CD8-positive, alpha-beta memory T cell (primary cell): ENCODE measurements around the gene MED16. TPM values are rescaled to one million over a fixed set of nuclear protein-coding genes. Genes with fewer than 3 reads are reported as not detected.
"Not testable (repeated sequence)": the region's sequence is repeated elsewhere in the genome, so short reads cannot be mapped to it uniquely, and the experiment has no call there.

Source experiments
- CTCF ChIA-PET: fragments of 350-600 bp; sonication (Branson Sonifier 250); formaldehyde crosslinking; loops from one replicate; lab custom pipeline; 2021; ENCODE audit warnings: antibody characterized with exemption; lab: Charles Lee
- POLR2A ChIA-PET: fragments of 350-600 bp; sonication (Branson Sonifier 250); formaldehyde crosslinking; loops from one replicate; lab custom pipeline; 2021; ENCODE audit warnings: antibody characterized with exemption; lab: Charles Lee
- DNase-seq, 5 donors: peaks; one replicate each; pipeline versions ENCODE4 v3.0.0 to v3.0.0-alpha.2; 2020 to 2022; ENCODE audit warnings: mixed read lengths in 1 of 5
- H3K27ac ChIP-seq: one replicate; pipeline ENCODE4 v1.7.0; 2013; ENCODE audit warnings: low read depth, mild to moderate bottlenecking, low read length, moderate library complexity
- H3K27me3 ChIP-seq: 2 replicates; pipeline ENCODE4 v1.7.0; 2013; ENCODE audit warnings: low read length, mild to moderate bottlenecking; ENCODE audit not compliant: insufficient read depth, poor library complexity, severe bottlenecking
- H3K36me3 ChIP-seq: 2 replicates; pipeline ENCODE4 v1.7.0; 2013; ENCODE audit warnings: mild to moderate bottlenecking, low read length, moderate library complexity; ENCODE audit not compliant: insufficient read depth
- H3K4me1 ChIP-seq: 2 replicates; pipeline ENCODE4 v1.7.0; 2013; ENCODE audit warnings: mild to moderate bottlenecking, low read length, moderate library complexity; ENCODE audit not compliant: insufficient read depth
- H3K4me3 ChIP-seq: 2 replicates; pipeline ENCODE4 v1.7.0; 2013; ENCODE audit warnings: mild to moderate bottlenecking, low read length
- H3K9me3 ChIP-seq: 2 replicates; pipeline ENCODE4 v1.7.0; 2013; ENCODE audit warnings: mild to moderate bottlenecking, low read length
- H3K27ac Mint-ChIP-seq, 8 donors: one replicate each; pipeline ENCODE4 v1.8.0; 2020 to 2021; ENCODE audit warnings: mixed read lengths in 8 of 8, mild to moderate bottlenecking in 6 of 8, inconsistent platforms in 3 of 8, moderate library complexity in 3 of 8
- H3K27me3 Mint-ChIP-seq, 2 donors: one replicate each; pipeline ENCODE4 v1.8.0; 2020 to 2021; ENCODE audit warnings: mixed read lengths in 2 of 2, mild to moderate bottlenecking in 1 of 2, moderate library complexity in 1 of 2
- H3K36me3 Mint-ChIP-seq, 3 donors: one replicate each; pipeline ENCODE4 v1.8.0; 2020 to 2021; ENCODE audit warnings: mixed read lengths in 3 of 3, inconsistent platforms in 1 of 3, mild to moderate bottlenecking in 1 of 3
- H3K4me1 Mint-ChIP-seq, 3 donors: one replicate each; pipeline ENCODE4 v1.8.0; 2020 to 2021; ENCODE audit warnings: mixed read lengths in 3 of 3, inconsistent platforms in 1 of 3, mild to moderate bottlenecking in 1 of 3
- H3K4me3 Mint-ChIP-seq, 7 donors: one replicate each; pipeline ENCODE4 v1.8.0; 2020 to 2021; ENCODE audit warnings: mixed read lengths in 7 of 7, mild to moderate bottlenecking in 6 of 7, moderate library complexity in 4 of 7, inconsistent platforms in 2 of 7
- H3K9me3 Mint-ChIP-seq, 5 donors: one replicate each; pipeline ENCODE4 v1.8.0; 2020 to 2022; ENCODE audit warnings: mixed read lengths in 5 of 5, mild to moderate bottlenecking in 3 of 5, moderate library complexity in 2 of 5, inconsistent platforms in 1 of 5
- polyA plus RNA-seq: library from polyadenylated mRNA; unstranded; fragments of 300-500 nt; fragmentation: Illumina TruSeq; gene quantifications from one replicate; pipeline ENCODE4 v1.2.3, GENCODE V29; 2021
- total RNA-seq, 2 experiments: library from RNA; stranded (reverse); gene quantifications; one replicate each; pipeline ENCODE4 v1.2.3, GENCODE V29; 2021

Gene MED16
- total and polyA plus RNA-seq, 3 experiments from 2014 or later: 57.4 to 109 (median 59.4) TPM

- Mint-ChIP-seq H3K4me1 (peaks cover 21 to 61% (median 22%) of the 10 kb centered on the region in 3 donors), H3K27ac (peak overlapping the region in 6 of 8 donors; percentile 61 to 98 (median 78)), H3K36me3 (peaks cover 0 to 42% (median 2%) of the 10 kb centered on the region in 3 donors), H3K4me3 (peak overlapping the region; percentile 78 to 92 (median 84))
- Histone ChIP-seq H3K36me3 (peaks cover 10% of the 10 kb centered on the region), H3K27ac (peak overlapping the region; percentile 69), H3K4me1 (peaks cover 12% of the 10 kb centered on the region)
- H3K4me3 ChIP-seq, H3K9me3 Mint-ChIP-seq, H3K27me3 ChIP-seq, DNase-seq, H3K9me3 ChIP-seq, H3K27me3 Mint-ChIP-seq: not testable (repeated sequence)
- POLR2A ChIA-PET: interaction anchor here (2.0 to 5.3 kb wide), 3 partner anchors 11 to 28 kb away, joined by 9 to 77 read pairs (median 22); no protein-coding TSS in a partner anchor
- CTCF ChIA-PET: interaction anchor here (2.0 to 2.7 kb wide), 2 partner anchors 18 to 28 kb away, joined by 25 to 26 read pairs; no protein-coding TSS in a partner anchor
These were observed 1.4 kb downstream of the MED16 start for GRCh38 chr19:891421-892200.

DNA sequence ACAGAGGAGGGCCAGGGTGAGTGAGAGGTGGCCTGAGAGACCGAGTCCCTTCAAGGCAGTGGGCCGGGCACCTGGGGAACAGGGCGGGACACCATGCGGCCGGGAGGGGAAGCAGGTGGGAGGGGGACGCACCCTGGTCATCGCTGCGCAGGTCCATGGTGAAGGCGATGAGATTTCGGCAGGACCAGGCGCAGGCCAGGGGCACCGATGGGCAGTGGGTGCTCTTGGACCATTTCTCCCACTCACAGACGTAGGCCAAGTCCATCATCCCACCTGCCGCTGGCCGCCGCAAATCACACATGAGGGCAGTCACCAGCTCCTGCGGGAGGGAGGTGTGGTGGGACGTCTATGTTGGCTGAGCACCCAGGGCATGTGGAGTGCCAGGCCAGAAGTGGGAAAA lies 2.2 kb downstream of the MED16 start:
- POLR2A ChIA-PET: no interaction called here
- H3K4me1 ChIP-seq: peaks cover 12% of the 10 kb centered on the region
- no peak overlapping the region for H3K4me3 ChIP-seq
- peaks cover 14% of the 10 kb centered on the region for H3K36me3 ChIP-seq
- no peak overlapping the region for H3K27ac ChIP-seq
- Mint-ChIP-seq H3K36me3 (peaks cover 0 to 39% (median 0%) of the 10 kb centered on the region in 3 donors), H3K4me1 (peaks cover 21 to 58% (median 22%) of the 10 kb centered on the region in 3 donors), H3K27me3 (peaks cover 0 to 7% of the 10 kb centered on the region in 2 donors), H3K27ac (peak overlapping the region in 5 of 8 donors; percentile 22 to 84 (median 61)), H3K4me3 (peak overlapping the region; percentile 47 to 86 (median 73)), H3K9me3 (peaks cover 0 to 2% (median 0%) of the 10 kb centered on the region in 5 donors)
- DNase-seq: no peak
- CTCF ChIA-PET: no interaction called here
- H3K27me3 ChIP-seq: no peaks in the 10 kb centered on the region
- no peaks in the 10 kb centered on the region for H3K9me3 ChIP-seq

DNA sequence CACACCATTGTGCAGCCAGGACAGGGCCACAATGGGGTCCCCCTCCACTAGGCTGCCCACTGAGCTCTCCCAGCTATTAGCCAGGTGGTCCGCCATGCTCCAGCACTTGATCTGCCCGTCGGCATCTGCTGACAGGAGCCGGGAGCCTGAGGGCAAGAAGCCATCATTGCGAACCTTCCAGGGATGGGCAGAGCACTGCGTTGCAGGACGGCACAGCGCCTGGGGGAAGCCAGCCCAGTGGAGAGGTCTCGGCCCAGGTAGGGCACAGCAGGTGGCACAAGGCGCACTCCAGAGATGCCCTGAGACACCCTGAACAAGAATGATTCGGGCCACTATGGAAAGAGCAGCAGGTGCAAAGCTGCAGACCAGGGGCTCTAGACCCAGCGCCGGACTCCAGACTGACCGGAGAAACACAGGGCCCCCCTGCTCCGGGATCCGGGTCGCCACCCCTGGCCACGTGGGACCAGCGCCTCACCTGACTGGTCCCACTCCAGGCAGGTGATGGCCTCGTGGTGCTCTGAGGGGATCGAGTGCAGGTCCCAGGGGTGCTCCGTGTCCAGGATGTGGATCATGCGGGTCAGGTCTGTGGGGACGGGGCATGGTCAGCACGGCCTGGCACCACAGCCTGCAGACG lies 3.2 kb downstream of the MED16 start:
- Histone ChIP-seq H3K27me3 (no peaks in the 10 kb centered on the region), H3K4me1 (peaks cover 9% of the 10 kb centered on the region), H3K4me3 (no peak overlapping the region), H3K27ac (no peak overlapping the region), H3K9me3 (no peaks in the 10 kb centered on the region), H3K36me3 (peaks cover 14% of the 10 kb centered on the region)
- Mint-ChIP-seq H3K9me3 (peaks cover 0 to 2% (median 0%) of the 10 kb centered on the region in 5 donors), H3K27ac (peak overlapping the region in 3 of 8 donors; percentile 52 to 94 (median 72)), H3K4me3 (peak overlapping the region in 6 of 7 donors; percentile 11 to 81 (median 60)), H3K4me1 (peaks cover 16 to 54% (median 20%) of the 10 kb centered on the region in 3 donors), H3K36me3 (peaks cover 0 to 44% (median 0%) of the 10 kb centered on the region in 3 donors), H3K27me3 (peaks cover 0 to 7% of the 10 kb centered on the region in 2 donors)
- CTCF ChIA-PET: no interaction called here
- POLR2A ChIA-PET: interaction anchor here (0.7 to 2.2 kb wide), 3 partner anchors 17 to 543 kb away, joined by 3 to 9 read pairs (median 5); no protein-coding TSS in a partner anchor
- DNase-seq: no peak

DNA sequence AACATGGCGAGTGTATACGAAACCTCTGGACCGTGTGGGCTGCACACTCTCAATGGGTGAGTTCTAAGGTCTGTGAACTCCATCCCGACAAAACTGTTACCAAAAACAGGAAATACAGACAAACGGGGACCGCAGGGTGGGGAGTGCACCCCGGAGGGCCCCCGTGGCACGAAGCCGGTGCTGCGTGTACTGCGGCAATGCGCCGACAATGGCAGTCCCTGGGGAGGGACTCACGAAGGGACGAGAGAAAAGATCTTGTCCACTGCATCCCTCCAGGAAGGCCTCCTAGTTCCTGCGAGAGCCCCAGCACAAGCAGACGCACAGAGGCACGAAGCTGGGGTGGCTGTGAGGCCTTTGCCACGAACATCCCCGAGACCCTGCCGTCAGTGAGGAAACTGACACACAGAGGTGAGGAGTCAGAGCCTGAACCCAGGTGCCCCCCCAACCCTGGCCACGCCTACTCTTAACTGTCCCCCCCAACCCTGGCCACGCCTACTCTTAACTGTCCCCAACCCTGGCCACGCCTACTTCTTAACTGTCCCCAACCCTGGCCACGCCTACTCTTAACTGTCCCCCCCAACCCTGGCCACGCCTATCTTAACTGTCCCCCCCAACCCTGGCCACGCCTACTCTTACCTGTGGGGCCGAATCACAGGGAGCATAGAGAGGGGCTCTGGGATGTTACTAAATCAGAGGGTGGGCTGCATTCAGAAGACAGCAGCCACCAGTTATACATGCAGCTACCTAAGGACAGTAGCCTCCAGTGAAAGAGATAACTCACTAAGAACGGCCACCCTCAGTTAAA lies 4.2 kb downstream of the MED16 start:
- Histone ChIP-seq H3K9me3 (no peaks in the 10 kb centered on the region), H3K4me3 (no peak overlapping the region), H3K4me1 (peaks cover 9% of the 10 kb centered on the region), H3K27ac (no peak overlapping the region), H3K27me3 (no peaks in the 10 kb centered on the region), H3K36me3 (peaks cover 14% of the 10 kb centered on the region)
- POLR2A ChIA-PET: interaction anchor here (0.6 to 2.2 kb wide), 7 partner anchors 10 to 181 kb away, joined by 3 to 10 read pairs (median 4); no protein-coding TSS in a partner anchor
- H3K9me3 Mint-ChIP-seq: peaks cover 0 to 2% (median 0%) of the 10 kb centered on the region in 5 donors
- peaks cover 14 to 49% (median 20%) of the 10 kb centered on the region in 3 donors for H3K4me1 Mint-ChIP-seq
- H3K36me3 Mint-ChIP-seq: peaks cover 0 to 51% (median 0%) of the 10 kb centered on the region in 3 donors
- peak overlapping the region in 4 of 7 donors; percentile 72 to 81 (median 75) for H3K4me3 Mint-ChIP-seq
- DNase-seq: peak in 3 of 5 donors; percentile 53 to 82 (median 78)
- CTCF ChIA-PET: interaction anchor here (0.9 to 1.1 kb wide), 3 partner anchors 8 to 93 kb away, joined by 3 read pairs; no protein-coding TSS in a partner anchor
- peaks cover 0 to 7% of the 10 kb centered on the region in 2 donors for H3K27me3 Mint-ChIP-seq
- H3K27ac Mint-ChIP-seq: peak overlapping the region in 6 of 8 donors; percentile 33 to 95 (median 90)

DNA sequence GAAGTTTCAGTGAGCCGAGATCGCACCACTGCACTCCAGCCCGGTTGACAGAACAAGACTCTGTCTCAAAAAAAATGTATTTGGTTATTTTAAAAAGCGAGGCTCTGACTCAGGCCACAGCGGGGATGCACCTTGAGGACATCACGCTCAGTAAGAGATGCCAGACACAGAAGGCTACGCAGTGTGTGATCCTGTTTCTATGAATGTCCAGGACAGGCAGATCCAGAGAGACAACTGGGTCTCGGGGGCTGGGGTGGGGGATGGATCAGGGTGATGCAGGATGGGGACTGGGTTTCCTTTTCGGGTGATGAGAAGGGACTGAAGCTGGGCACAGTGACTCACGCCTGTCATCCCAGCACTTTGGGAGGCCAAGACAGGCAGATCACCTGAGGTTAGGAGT lies 5.4 kb downstream of the MED16 start:
- Mint-ChIP-seq H3K4me1 (peaks cover 5 to 40% (median 14%) of the 10 kb centered on the region in 3 donors), H3K4me3 (peak overlapping the region in 2 of 7 donors; percentile 6 to 16), H3K27ac (peak overlapping the region in 3 of 8 donors; percentile 42 to 95 (median 94)), H3K27me3 (peaks cover 0 to 2% of the 10 kb centered on the region in 2 donors), H3K9me3 (no peaks in the 10 kb centered on the region), H3K36me3 (peaks cover 0 to 53% (median 0%) of the 10 kb centered on the region in 3 donors)
- no peaks in the 10 kb centered on the region for H3K9me3 ChIP-seq
- H3K27me3 ChIP-seq: no peaks in the 10 kb centered on the region
- no peak overlapping the region for H3K27ac ChIP-seq
- ChIA-PET CTCF (interaction anchor here (1.0 to 1.1 kb wide), 2 partner anchors 9 to 23 kb away, joined by 3 read pairs; no protein-coding TSS in a partner anchor), POLR2A (interaction anchor here (1.2 to 2.2 kb wide), 3 partner anchors 13 to 22 kb away, joined by 3 to 10 read pairs (median 5); no protein-coding TSS in a partner anchor)
- peaks cover 9% of the 10 kb centered on the region for H3K4me1 ChIP-seq
- DNase-seq: no peak
- no peak overlapping the region for H3K4me3 ChIP-seq
- peaks cover 14% of the 10 kb centered on the region for H3K36me3 ChIP-seq

DNA sequence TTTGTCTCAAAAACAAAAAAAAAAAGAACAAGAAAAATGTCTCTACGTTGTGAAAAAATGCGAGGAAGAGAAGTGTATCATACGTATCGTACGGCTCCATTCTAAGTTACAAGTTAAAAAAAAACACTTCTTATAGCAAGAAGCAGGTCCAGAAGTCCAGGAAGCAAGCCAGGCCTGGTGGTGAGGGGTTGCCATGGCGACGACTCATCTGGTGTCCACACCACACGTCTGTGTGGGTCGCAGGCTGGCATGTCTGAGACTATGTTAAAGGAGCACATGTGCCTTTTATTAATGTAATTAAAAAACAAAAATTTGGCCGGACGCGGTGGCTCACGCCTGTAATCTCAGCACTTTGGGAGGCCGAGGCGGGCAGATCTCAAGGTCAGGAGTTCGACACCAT lies 5.9 kb downstream of the MED16 start:
- Mint-ChIP-seq H3K4me3 (no peak overlapping the region), H3K27ac (peak overlapping the region in 3 of 8 donors; percentile 42 to 95 (median 70)), H3K27me3 (peaks cover 0 to 2% of the 10 kb centered on the region in 2 donors), H3K4me1 (peaks cover 5 to 37% (median 14%) of the 10 kb centered on the region in 3 donors), H3K9me3 (no peaks in the 10 kb centered on the region), H3K36me3 (peaks cover 0 to 58% (median 0%) of the 10 kb centered on the region in 3 donors)
- Histone ChIP-seq H3K4me1 (peaks cover 6% of the 10 kb centered on the region), H3K27ac (no peak overlapping the region), H3K9me3 (no peaks in the 10 kb centered on the region), H3K4me3 (no peak overlapping the region), H3K36me3 (peaks cover 14% of the 10 kb centered on the region), H3K27me3 (no peaks in the 10 kb centered on the region)
- ChIA-PET CTCF (no interaction called here), POLR2A (interaction anchor here (1.2 kb wide), 1 partner anchor 12 kb away, joined by 3 read pairs; no protein-coding TSS in a partner anchor)
- DNase-seq: no peak
